ENCODE results near the gene MCU. TPM values are rescaled to one million over a fixed set of nuclear protein-coding genes. Genes with fewer than 3 reads are reported as not detected.
A peak's percentile ranks its signal among the peaks of the same experiment; 100 is the strongest.

MCU gene
- total and polyA plus RNA-seq, 10 of the 15 experiments (the other 5 are each of a cell fraction or from before 2014, with no cell fraction given) = 5.1 to 49.1 (median 17.9) TPM

GRCh38 chr10:72690071-72690755 is 1.7 kb upstream of the MCU start:
- Histone ChIP-seq H3K27ac (ENCODE audit: control insufficient read depth, insufficient read depth) (no peak overlapping the region), H3K9ac (ENCODE audit: control insufficient read depth, insufficient read depth, low read length) (no peak overlapping the region), H3K4me1 (ENCODE audit: control insufficient read depth, insufficient read depth, low read length) (peaks cover 10% of the 10 kb centered on the region), H3K79me2 (ENCODE audit: control insufficient read depth, insufficient read depth, low read length) (peaks cover 15% of the 10 kb centered on the region), H2AFZ (ENCODE audit: control insufficient read depth, low read depth, low read length) (no peak overlapping the region), H3K36me3 (ENCODE audit: control insufficient read depth in 2 of 2, insufficient read depth in 2 of 2, low read length in 1 of 2) (no peaks in the 10 kb centered on the region), H3K9me3 (replicated peaks; ENCODE audit: control insufficient read depth, insufficient read depth, low read length) (no peaks in the 10 kb centered on the region), H3K4me3 (no peak overlapping the region), H3K4me2 (ENCODE audit: control insufficient read depth, insufficient read depth) (no peak overlapping the region), H3K27me3 (replicated peaks in 1 of 2; ENCODE audit: control insufficient read depth in 2 of 2, insufficient read depth in 2 of 2, low read length in 1 of 2) (no peaks in the 10 kb centered on the region), H4K20me1 (ENCODE audit: control insufficient read depth, insufficient read depth) (no peaks in the 10 kb centered on the region)
- no TSS peak for BruUV-seq (replicated peaks)
- no peak for ATAC-seq
- intact Hi-C loops (cut with micrococcal nuclease; ENCODE audit: unreplicated experiment) (loop anchor here (10.0 kb wide), 1 partner anchor 125 kb away; no protein-coding TSS in a partner anchor), in situ Hi-C loops (cut with MboI) (no loop called here)
- 67% methylated on average over 3 of the region's 3 CpGs for WGBS (ENCODE audit: insufficient coverage, insufficient replicate concordance, low lambda C conversion rate, missing lambda C conversion rate)
- CTCF ChIA-PET = no interaction called here
- POLR2A ChIA-PET = interaction anchor here (0.5 to 3.3 kb wide), 3 partner anchors 13 to 65 kb away, joined by 3 to 9 read pairs (median 7); partner anchors contain the start of gene MICU1
- TF ChIP-seq USF2 (IDR thresholded peaks at IDR 0.05; ENCODE audit: borderline replicate concordance, low read depth, low read length) (no peak), ZNF592 (IDR thresholded peaks at IDR 0.05) (no peak), PKNOX1 (IDR thresholded peaks at IDR 0.05) (peak; percentile 58; the same call in 1 of the 2 replicates), PBX3 (IDR thresholded peaks at IDR 0.05; ENCODE audit: insufficient replicate concordance, low read depth, low read length) (no peak), ZNF217 (IDR thresholded peaks at IDR 0.05) (no peak), HDGF (IDR thresholded peaks at IDR 0.05) (no peak)
- RAD21 ChIA-PET (ENCODE audit: unreplicated experiment) = interaction anchor here (1.9 kb wide), 1 partner anchor 13 kb away, joined by 5 read pairs; no protein-coding TSS in a partner anchor
- SMC1A ChIA-PET (ENCODE audit: uncharacterized antibody, unreplicated experiment) = interaction anchor here (0.9 to 1.4 kb wide), 3 partner anchors 18 to 325 kb away, joined by 3 to 5 read pairs (median 3); partner anchors contain the start of gene MICU1
- no peak for DNase-seq (ENCODE audit: low read depth, low spot score)
- FAIRE-seq = no peak

Data from GM12878 (cell line).